Measurements from ENCODE around the gene MACROD1.
"Not testable (repeated sequence)": the region's sequence is repeated elsewhere in the genome, so short reads cannot be mapped to it uniquely, and the experiment has no call there.

MACROD1 gene

GRCh38 chr11:64186492-64187165 lies 20.7 kb upstream of the MACROD1 start:
- no peak for DNase-seq (ENCODE audit: low read depth, low spot score)
- no peak overlapping the region for H3K4me3 ChIP-seq (ENCODE audit: low read length)

- H3K4me3 ChIP-seq (ENCODE audit: low read length): peak within 1 kb of the TSS; percentile 87
- DNase-seq (ENCODE audit: low read depth, low spot score): peak; percentile 100
These were observed 20.0 kb upstream of the MACROD1 start, which contains the start of gene STIP1 for GRCh38 chr11:64185693-64186491. STIP1 (plus strand) TSS chr11:64186171; CDS start chr11:64186262, 91 bp downstream.

- H3K4me3 ChIP-seq (ENCODE audit: low read length): peak overlapping the region; percentile 87
These were observed 19.3 kb upstream of the MACROD1 start for GRCh38 chr11:64185175-64185692.

DNA sequence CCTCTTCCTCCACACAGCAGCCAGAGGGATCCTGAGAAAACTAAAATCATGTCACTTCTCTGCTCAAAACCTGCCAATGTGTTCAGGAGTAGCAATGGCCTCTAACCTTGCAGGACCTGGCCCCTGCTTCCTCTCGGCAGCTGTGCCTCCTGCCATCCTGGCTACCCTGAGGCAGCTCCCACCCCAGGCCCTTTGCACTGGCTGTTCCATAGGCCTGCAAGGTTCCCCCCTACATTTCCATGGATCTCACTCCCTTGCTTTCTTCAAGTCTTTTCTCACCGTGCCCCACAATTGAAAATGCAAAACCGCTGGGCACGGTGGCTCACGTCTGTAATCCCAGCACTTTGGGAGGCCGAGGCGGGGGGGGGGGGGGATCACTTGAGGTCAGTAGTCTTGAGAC lies 18.0 kb upstream of the MACROD1 start:
- H3K4me3 ChIP-seq (ENCODE audit: low read length): no peak overlapping the region
- no peak for DNase-seq (ENCODE audit: low read depth, low spot score)

More at GRCh38 chr11:64185175-64185692, 19.3 kb upstream of the MACROD1 start:
- no peak for DNase-seq (ENCODE audit: low read depth, low spot score)

DNA sequence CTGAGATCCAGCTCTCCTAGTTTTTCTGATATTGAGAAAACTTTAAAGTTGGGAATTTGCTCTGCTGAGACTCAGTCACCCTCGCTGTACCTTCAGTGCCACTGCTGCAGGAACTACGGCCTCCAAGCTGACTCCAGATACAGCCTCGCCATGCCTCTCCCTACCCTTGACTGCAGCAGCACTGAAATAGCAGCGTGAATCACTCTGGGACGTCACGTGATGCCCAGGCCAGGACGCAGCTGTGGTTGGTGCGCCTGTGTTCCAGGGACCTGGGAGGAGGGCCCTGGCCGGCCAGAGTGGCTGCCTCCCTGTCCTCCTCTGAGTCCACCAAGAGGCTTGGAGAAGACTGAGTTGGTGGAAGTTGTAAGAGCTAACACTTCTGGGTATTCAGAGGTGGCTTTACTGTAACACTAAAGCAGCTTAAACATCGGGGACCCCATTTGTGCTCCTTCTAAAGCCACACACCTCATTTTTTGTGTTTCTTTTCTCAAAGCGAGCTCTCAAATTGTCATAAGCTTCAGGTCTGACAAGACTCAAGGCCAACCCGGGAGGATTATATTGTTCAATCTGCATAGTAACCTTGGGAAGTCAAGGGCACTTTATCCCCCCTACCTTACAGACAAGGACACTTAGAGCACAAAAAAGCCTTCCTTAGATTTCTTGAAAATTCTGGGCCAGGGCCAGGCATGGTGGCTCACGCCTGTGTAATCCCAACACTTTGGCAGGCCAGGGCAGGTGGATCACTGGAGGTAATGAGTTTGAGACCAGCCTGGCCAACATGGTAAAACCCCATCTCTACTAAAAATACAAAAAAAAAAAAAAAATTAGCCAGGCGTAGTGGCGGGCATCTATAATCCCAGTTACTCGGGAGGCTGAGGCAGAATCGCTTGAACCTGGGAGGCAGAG lies 15.8 kb upstream of the MACROD1 start:
- no peak for DNase-seq (ENCODE audit: low read depth, low spot score)

GRCh38 chr11:64180891-64181290 lies 15.0 kb upstream of the MACROD1 start:
- DNase-seq (ENCODE audit: low read depth, low spot score): no peak
- no peak overlapping the region for H3K4me3 ChIP-seq (ENCODE audit: low read length)

More for the DNA sequence above, 15.8 kb upstream of the MACROD1 start:
- H3K4me3 ChIP-seq (ENCODE audit: low read length): no peak overlapping the region

- no peak overlapping the region for H3K4me3 ChIP-seq (ENCODE audit: low read length)
- DNase-seq (ENCODE audit: low read depth, low spot score): no peak
These were observed 13.2 kb upstream of the MACROD1 start for GRCh38 chr11:64178951-64179639.

- H3K4me3 ChIP-seq (ENCODE audit: low read length): no peak overlapping the region
- no peak for DNase-seq (ENCODE audit: low read depth, low spot score)
These were observed 12.3 kb upstream of the MACROD1 start for GRCh38 chr11:64178203-64178602.

DNA sequence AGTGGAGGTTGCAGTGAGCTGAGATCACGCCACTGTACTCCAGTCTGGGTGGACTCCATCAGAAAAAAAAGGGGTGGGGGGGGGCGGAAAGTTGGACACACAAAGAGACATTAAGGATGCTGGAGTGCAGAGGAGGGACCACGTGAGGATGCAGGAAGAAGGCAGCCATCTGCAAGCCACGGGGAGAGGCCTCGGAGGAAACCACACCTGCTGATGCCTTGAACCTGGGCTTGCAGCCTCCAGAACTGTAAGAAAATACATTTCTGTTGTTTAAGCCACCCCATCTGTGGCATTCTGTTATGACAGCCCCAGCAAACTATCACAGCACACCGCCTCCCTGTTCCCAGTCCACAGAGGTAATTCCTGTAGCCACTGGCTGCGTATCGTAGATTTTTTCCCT lies 10.8 kb upstream of the MACROD1 start:
- H3K4me3 ChIP-seq (ENCODE audit: low read length): no peak overlapping the region

GRCh38 chr11:64173616-64174355 lies 7.9 kb upstream of the MACROD1 start:
- no peak for DNase-seq (ENCODE audit: low read depth, low spot score)
- no peak overlapping the region for H3K4me3 ChIP-seq (ENCODE audit: low read length)

More for the DNA sequence above, 10.8 kb upstream of the MACROD1 start:
- DNase-seq (ENCODE audit: low read depth, low spot score): peak; percentile 74

DNA sequence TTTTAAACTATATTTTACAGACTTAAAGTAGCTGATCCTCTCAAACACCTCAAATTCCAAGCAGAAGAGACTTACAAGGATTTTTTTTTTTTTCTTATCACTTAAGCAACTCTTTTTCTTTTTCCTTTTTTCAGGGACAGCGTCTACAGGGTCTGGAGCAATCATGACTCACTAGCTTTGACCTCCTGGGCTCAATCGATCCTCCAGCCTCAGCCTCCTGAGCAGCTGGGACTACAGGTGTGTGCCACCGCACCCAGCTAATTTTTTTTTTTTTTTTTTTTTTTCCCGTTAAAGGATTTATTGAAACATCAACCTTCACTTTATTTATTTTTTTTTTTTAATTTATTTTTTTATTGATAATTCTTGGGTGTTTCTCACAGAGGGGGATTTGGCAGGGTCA lies 4.5 kb upstream of the MACROD1 start:
- no peak overlapping the region for H3K4me3 ChIP-seq (ENCODE audit: low read length)
- no peak for DNase-seq (ENCODE audit: low read depth, low spot score)

DNA sequence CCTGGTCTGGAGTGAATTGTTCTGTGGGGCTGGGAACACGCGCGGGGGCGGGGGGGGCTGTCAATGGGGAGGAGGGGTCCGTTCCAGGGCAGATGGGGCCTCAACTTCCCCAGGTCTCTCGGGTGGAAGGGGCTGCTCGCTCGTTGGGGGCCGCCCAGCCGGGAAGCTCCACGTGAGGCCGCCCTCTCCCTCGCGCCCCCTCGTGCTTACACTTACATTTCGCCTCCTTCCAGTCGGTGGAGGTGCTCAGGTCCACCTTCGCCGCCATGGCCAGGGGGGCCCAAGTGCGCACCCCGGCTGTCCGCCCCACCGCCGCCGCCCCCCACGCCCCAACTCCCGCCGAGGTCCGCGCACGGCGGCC lies 452 bp downstream of the MACROD1 start:
- DNase-seq (ENCODE audit: low read depth, low spot score): no peak

DNA sequence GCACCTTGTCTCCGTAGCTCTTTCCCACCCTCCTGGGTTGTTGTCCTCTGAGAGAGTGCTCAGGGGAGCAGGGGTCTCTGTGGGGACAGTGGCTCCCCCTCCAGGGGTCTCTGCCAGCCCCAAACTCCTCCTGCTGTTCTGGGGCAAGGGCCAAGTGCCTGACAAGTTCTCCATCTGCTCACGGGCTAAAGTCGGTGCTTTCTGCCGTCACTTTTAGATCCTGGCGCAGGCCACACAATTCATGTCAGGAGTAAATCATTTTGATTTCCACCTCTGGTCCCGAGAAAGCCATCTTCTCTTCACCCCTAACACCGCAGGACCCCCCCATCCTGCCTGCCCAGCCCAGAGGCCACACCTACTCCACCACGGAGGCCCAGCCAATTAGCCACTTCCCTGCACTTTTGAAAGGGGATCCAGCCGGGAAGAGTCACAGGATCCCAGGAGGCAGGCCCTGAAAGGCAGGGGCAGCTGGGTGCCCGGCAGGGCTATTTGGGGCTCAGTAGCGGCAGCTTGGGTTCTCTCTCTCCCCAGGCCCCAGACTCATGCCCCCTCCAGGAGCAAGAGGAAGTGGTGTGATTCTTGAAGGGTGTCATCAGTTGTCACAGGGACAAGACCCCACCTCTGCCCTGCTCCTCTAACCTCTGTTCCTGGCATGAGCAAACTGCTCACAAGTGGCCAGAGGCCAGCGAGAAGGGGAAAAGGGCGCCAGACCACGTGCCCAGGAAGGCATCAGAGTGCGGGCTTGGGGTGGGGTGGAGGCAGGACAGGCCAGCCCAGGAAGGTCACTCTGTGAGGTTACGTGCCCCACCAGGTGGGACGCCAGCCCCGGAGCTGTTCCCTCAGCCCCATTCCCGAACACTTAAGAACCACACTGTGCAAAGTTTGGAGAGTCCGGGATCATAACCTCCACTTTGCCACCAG lies 1.3 kb downstream of the MACROD1 start:
- peak overlapping the region; percentile 80 for H3K4me3 ChIP-seq (ENCODE audit: low read length)
- DNase-seq (ENCODE audit: low read depth, low spot score): no peak

More for the DNA sequence above, 452 bp downstream of the MACROD1 start:
- H3K4me3 ChIP-seq (ENCODE audit: low read length): peak overlapping the region; percentile 80

DNA sequence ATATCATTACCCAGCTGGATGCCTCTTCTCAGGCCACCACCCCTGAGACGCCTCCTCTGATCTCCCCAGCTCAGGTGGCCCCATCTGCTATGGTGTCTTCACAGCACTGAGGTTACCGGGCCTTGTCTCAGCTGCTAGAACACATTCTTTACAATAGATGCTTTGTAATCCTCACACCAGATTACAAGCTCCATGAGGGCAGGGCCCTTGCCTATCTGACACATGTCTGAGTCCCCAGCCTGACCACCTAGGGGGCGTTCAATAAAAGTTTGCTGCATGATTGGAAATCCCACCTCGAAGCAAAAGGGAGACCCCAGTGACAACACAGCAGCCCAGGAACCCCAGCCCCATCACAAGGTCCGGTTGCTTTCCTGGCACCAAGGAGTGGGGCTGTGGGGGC lies 2.0 kb downstream of the MACROD1 start:
- H3K4me3 ChIP-seq (ENCODE audit: low read length): no peak overlapping the region
- no peak for DNase-seq (ENCODE audit: low read depth, low spot score)

GRCh38 chr11:64162769-64163168 lies 3.1 kb downstream of the MACROD1 start:
- DNase-seq (ENCODE audit: low read depth, low spot score); H3K4me3 ChIP-seq (ENCODE audit: low read length): not testable (repeated sequence)

DNA sequence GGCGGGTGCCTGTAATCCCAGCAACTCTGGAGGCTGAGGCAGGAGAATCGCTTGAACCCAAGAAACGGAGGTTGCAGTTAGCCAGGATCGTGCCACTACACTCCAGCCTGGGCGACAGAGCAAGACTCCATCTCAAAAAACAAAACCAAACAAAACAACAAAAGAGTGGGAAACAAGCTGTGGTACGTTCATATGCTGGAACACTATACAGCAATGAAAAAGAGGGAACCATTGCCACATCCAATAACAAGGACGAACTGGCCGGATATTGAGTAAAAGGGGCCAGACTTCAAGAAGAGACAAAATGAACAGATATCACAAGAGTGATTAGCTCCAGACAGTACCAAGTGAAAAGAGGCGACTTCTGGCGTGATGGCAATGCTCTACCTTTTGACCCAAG lies 4.9 kb downstream of the MACROD1 start:
- DNase-seq (ENCODE audit: low read depth, low spot score): no peak
- H3K4me3 ChIP-seq (ENCODE audit: low read length): no peak overlapping the region
